ENCODE measurements around the gene HIGD2A.

Gene HIGD2A

DNA sequence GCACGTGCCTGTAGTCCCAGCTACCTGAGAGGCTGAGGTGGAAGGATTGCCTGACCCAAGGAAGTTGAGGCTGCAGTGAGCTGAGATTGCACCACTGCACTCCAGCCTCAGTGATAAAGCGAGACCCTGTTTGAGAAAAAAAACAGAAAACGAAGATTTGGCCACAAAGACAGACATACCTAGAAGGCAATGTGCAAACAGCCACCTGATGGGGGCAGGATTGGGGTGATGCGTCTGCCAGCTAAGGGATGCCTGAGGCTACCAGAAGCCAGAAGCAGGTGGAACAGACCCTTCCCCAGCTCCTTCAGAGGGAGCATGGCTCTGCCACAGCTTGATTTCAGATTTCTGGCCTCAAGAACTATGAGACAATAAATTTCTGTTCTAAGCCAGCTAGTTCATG, 2.9 kb downstream of the HIGD2A start:
- WGBS, 2 donors (ENCODE audit: extremely low coverage in 2 of 2, insufficient read length in 2 of 2, insufficient replicate concordance in 1 of 2): no CpG with 5 or more reads among the region's 4 CpGs
- Histone ChIP-seq H3K4me2 (ENCODE audit: insufficient read depth, low read length, poor library complexity, severe bottlenecking) (no peak overlapping the region), H3K9me3 (replicated peaks in 1 of 2; ENCODE audit: control insufficient read depth in 2 of 2, insufficient read depth in 1 of 2, low read depth in 1 of 2, low read length in 2 of 2) (no peaks in the 10 kb centered on the region), H3K14ac (ENCODE audit: low read length) (no peak overlapping the region), H2BK120ac (ENCODE audit: low read depth, low read length) (no peak overlapping the region), H2AFZ (ENCODE audit: low read length) (no peak overlapping the region), H3K4ac (ENCODE audit: low read length) (no peak overlapping the region), H2BK15ac (ENCODE audit: low read length) (no peak overlapping the region), H4K91ac (ENCODE audit: low read depth, low read length, poor library complexity) (no peak overlapping the region), H3K18ac (ENCODE audit: low read length) (no peak overlapping the region), H2BK12ac (ENCODE audit: low read length) (no peak overlapping the region), H3K23ac (ENCODE audit: low read depth, low read length, poor library complexity) (no peak overlapping the region), H4K8ac (ENCODE audit: low read depth, low read length) (no peak overlapping the region), H3K9ac (ENCODE audit: low read depth, low read length, poor library complexity) (no peak overlapping the region), H3K79me1 (ENCODE audit: low read depth, low read length) (peaks cover 6% of the 10 kb centered on the region), H3K4me3 (ENCODE audit: low read length in 2 of 2) (no peak overlapping the region), H3K27me3 (ENCODE audit: control insufficient read depth in 3 of 3, insufficient read depth in 3 of 3, low read depth in 1 of 3, low read length in 3 of 3) (no peaks in the 10 kb centered on the region), H2BK5ac (ENCODE audit: low read length) (no peak overlapping the region), H2AK5ac (ENCODE audit: low read depth, low read length) (no peak overlapping the region), H3K27ac (replicated peaks; ENCODE audit: low read length) (no peak overlapping the region), H3K36me3 (replicated peaks in 1 of 2; ENCODE audit: control insufficient read depth in 2 of 2, insufficient read depth in 2 of 2, low read length in 2 of 2) (peaks cover 12 to 37% of the 10 kb centered on the region in 2 donors), H3K4me1 (ENCODE audit: control insufficient read depth in 2 of 2, insufficient read depth in 1 of 2, low read depth in 1 of 2, low read length in 2 of 2) (peaks cover 1 to 10% of the 10 kb centered on the region in 2 donors)
- DNase-seq (ENCODE audit: low spot score): no peak

DNA sequence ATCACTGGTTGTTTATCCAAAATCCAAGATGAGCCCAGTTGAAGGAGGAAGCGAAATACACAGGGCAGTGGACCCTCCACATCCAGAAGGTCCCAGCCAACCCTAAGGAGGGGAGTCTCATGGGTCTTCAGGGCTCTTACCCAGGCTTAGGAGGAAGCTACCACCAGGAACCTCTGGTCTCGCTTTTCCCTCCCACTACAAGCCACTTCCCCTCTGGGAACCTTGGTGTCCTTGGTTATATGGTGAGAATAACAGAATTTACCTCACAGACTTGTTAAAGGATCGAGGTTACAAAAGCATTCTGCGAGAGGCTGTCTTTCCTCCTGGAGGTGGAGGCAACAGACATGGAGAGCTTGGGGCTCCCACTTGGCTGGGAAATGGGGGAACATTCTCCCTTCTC, 3.4 kb downstream of the HIGD2A start:
- H3K36me3 ChIP-seq (replicated peaks in 1 of 2; ENCODE audit: control insufficient read depth in 2 of 2, insufficient read depth in 2 of 2, low read length in 2 of 2): peaks cover 11 to 32% of the 10 kb centered on the region in 2 donors
- DNase-seq (ENCODE audit: low spot score): no peak
- H2BK120ac ChIP-seq (ENCODE audit: low read depth, low read length): no peak overlapping the region
- no peak overlapping the region for H3K9ac ChIP-seq (ENCODE audit: low read depth, low read length, poor library complexity)
- peaks cover 1 to 9% of the 10 kb centered on the region in 2 donors for H3K4me1 ChIP-seq (ENCODE audit: control insufficient read depth in 2 of 2, insufficient read depth in 1 of 2, low read depth in 1 of 2, low read length in 2 of 2)
- no peak overlapping the region for H3K27ac ChIP-seq (replicated peaks; ENCODE audit: low read length)
- H2AK5ac ChIP-seq (ENCODE audit: low read depth, low read length): no peak overlapping the region
- no peak overlapping the region for H3K4me3 ChIP-seq (ENCODE audit: low read length in 2 of 2)
- no peak overlapping the region for H3K14ac ChIP-seq (ENCODE audit: low read length)
- H2BK5ac ChIP-seq (ENCODE audit: low read length): no peak overlapping the region
- no peak overlapping the region for H3K4me2 ChIP-seq (ENCODE audit: insufficient read depth, low read length, poor library complexity, severe bottlenecking)
- H3K23ac ChIP-seq (ENCODE audit: low read depth, low read length, poor library complexity): no peak overlapping the region
- H3K9me3 ChIP-seq (replicated peaks in 1 of 2; ENCODE audit: control insufficient read depth in 2 of 2, insufficient read depth in 1 of 2, low read depth in 1 of 2, low read length in 2 of 2): no peaks in the 10 kb centered on the region
- no peak overlapping the region for H2AFZ ChIP-seq (ENCODE audit: low read length)
- H3K18ac ChIP-seq (ENCODE audit: low read length): no peak overlapping the region
- H3K27me3 ChIP-seq (ENCODE audit: control insufficient read depth in 3 of 3, insufficient read depth in 3 of 3, low read depth in 1 of 3, low read length in 3 of 3): no peaks in the 10 kb centered on the region
- H3K4ac ChIP-seq (ENCODE audit: low read length): no peak overlapping the region
- H2BK12ac ChIP-seq (ENCODE audit: low read length): no peak overlapping the region
- no peak overlapping the region for H4K91ac ChIP-seq (ENCODE audit: low read depth, low read length, poor library complexity)
- no peak overlapping the region for H4K8ac ChIP-seq (ENCODE audit: low read depth, low read length)
- H3K79me1 ChIP-seq (ENCODE audit: low read depth, low read length): peaks cover 7% of the 10 kb centered on the region
- H2BK15ac ChIP-seq (ENCODE audit: low read length): no peak overlapping the region
- no CpG with 5 or more reads among the region's 4 CpGs for WGBS, 2 donors (ENCODE audit: extremely low coverage in 2 of 2, insufficient read length in 2 of 2, insufficient replicate concordance in 1 of 2)

DNA sequence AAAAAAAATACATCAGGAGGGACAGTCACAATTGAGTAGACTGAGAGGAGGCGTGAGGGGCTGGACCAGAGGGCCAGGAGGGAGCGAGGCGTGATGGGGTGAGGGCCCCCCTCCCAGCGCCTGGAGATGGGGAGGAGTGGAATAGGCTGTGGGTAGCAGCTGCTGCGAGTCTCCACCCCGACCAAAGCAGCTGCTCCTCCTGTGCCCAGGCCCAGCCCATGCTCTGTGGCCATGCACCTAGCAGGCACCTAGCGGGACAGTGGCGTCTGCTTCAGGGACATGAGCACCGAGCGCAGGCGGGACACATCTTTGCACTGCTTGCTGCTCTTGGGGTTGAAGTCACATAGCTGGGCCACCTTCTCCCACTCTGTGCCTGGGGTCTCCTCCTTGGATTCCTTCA, 4.0 kb downstream of the HIGD2A start:
- Histone ChIP-seq H3K23ac (ENCODE audit: low read depth, low read length, poor library complexity) (peak overlapping the region; percentile 48), H3K4me3 (ENCODE audit: low read length in 2 of 2) (no peak overlapping the region), H3K9ac (ENCODE audit: low read depth, low read length, poor library complexity) (no peak overlapping the region), H2BK15ac (ENCODE audit: low read length) (no peak overlapping the region), H3K18ac (ENCODE audit: low read length) (no peak overlapping the region), H3K27me3 (ENCODE audit: control insufficient read depth in 3 of 3, insufficient read depth in 3 of 3, low read depth in 1 of 3, low read length in 3 of 3) (no peaks in the 10 kb centered on the region), H3K79me1 (ENCODE audit: low read depth, low read length) (peaks cover 5% of the 10 kb centered on the region), H2BK120ac (ENCODE audit: low read depth, low read length) (no peak overlapping the region), H3K36me3 (replicated peaks in 1 of 2; ENCODE audit: control insufficient read depth in 2 of 2, insufficient read depth in 2 of 2, low read length in 2 of 2) (peaks cover 11 to 32% of the 10 kb centered on the region in 2 donors), H3K4ac (ENCODE audit: low read length) (no peak overlapping the region), H4K8ac (ENCODE audit: low read depth, low read length) (no peak overlapping the region), H3K9me3 (replicated peaks in 1 of 2; ENCODE audit: control insufficient read depth in 2 of 2, insufficient read depth in 1 of 2, low read depth in 1 of 2, low read length in 2 of 2) (no peaks in the 10 kb centered on the region), H3K4me1 (ENCODE audit: control insufficient read depth in 2 of 2, insufficient read depth in 1 of 2, low read depth in 1 of 2, low read length in 2 of 2) (peaks cover 1 to 4% of the 10 kb centered on the region in 2 donors), H3K4me2 (ENCODE audit: insufficient read depth, low read length, poor library complexity, severe bottlenecking) (no peak overlapping the region), H2BK12ac (ENCODE audit: low read length) (no peak overlapping the region), H2AK5ac (ENCODE audit: low read depth, low read length) (no peak overlapping the region), H2BK5ac (ENCODE audit: low read length) (no peak overlapping the region), H3K27ac (replicated peaks; ENCODE audit: low read length) (no peak overlapping the region), H3K14ac (ENCODE audit: low read length) (no peak overlapping the region), H2AFZ (ENCODE audit: low read length) (no peak overlapping the region), H4K91ac (ENCODE audit: low read depth, low read length, poor library complexity) (no peak overlapping the region)
- no peak for DNase-seq (ENCODE audit: low spot score)
- WGBS, 2 donors (ENCODE audit: extremely low coverage in 2 of 2, insufficient read length in 2 of 2, insufficient replicate concordance in 1 of 2): no CpG with 5 or more reads among the region's 11 CpGs

DNA sequence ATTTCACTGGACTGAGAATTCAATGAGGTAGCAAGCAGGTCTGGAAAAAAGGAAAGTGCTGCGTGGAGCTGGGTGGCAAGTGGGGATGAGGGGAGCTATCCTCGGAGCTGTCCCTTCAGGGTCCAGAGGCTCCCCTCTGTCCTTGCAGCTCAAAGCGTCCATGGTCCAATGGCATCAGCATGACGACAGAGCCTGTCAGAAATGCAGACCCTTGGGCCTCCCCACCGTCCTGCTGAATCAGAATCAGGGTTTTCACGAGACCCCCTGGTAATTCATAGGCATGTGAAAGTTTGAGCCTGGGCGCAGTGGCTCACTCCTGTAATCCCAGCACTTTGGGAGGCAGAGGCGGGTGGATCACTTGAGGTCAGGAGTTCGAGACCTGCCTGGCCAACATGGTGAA, 5.5 kb downstream of the HIGD2A start:
- Histone ChIP-seq H2BK12ac (ENCODE audit: low read length) (no peak overlapping the region), H2BK15ac (ENCODE audit: low read length) (no peak overlapping the region), H3K4ac (ENCODE audit: low read length) (no peak overlapping the region), H3K4me1 (ENCODE audit: control insufficient read depth in 2 of 2, insufficient read depth in 1 of 2, low read depth in 1 of 2, low read length in 2 of 2) (peaks cover 0 to 4% of the 10 kb centered on the region in 2 donors), H3K79me1 (ENCODE audit: low read depth, low read length) (peaks cover 5% of the 10 kb centered on the region), H4K8ac (ENCODE audit: low read depth, low read length) (no peak overlapping the region), H3K4me2 (ENCODE audit: insufficient read depth, low read length, poor library complexity, severe bottlenecking) (no peak overlapping the region), H3K4me3 (ENCODE audit: low read length in 2 of 2) (no peak overlapping the region), H3K23ac (ENCODE audit: low read depth, low read length, poor library complexity) (no peak overlapping the region), H3K36me3 (replicated peaks in 1 of 2; ENCODE audit: control insufficient read depth in 2 of 2, insufficient read depth in 2 of 2, low read length in 2 of 2) (peaks cover 11 to 32% of the 10 kb centered on the region in 2 donors), H3K18ac (ENCODE audit: low read length) (no peak overlapping the region), H3K27me3 (ENCODE audit: control insufficient read depth in 3 of 3, insufficient read depth in 3 of 3, low read depth in 1 of 3, low read length in 3 of 3) (no peaks in the 10 kb centered on the region), H4K91ac (ENCODE audit: low read depth, low read length, poor library complexity) (peak overlapping the region; percentile 59), H2BK120ac (ENCODE audit: low read depth, low read length) (no peak overlapping the region), H3K9ac (ENCODE audit: low read depth, low read length, poor library complexity) (peak overlapping the region; percentile 66), H2AFZ (ENCODE audit: low read length) (no peak overlapping the region), H3K9me3 (replicated peaks in 1 of 2; ENCODE audit: control insufficient read depth in 2 of 2, insufficient read depth in 1 of 2, low read depth in 1 of 2, low read length in 2 of 2) (no peaks in the 10 kb centered on the region), H3K14ac (ENCODE audit: low read length) (no peak overlapping the region), H2AK5ac (ENCODE audit: low read depth, low read length) (no peak overlapping the region), H3K27ac (replicated peaks; ENCODE audit: low read length) (no peak overlapping the region), H2BK5ac (ENCODE audit: low read length) (no peak overlapping the region)
- whole genome bisulfite sequencing, 2 donors (ENCODE audit: extremely low coverage in 2 of 2, insufficient read length in 2 of 2, insufficient replicate concordance in 1 of 2): no CpG with 5 or more reads among the region's 9 CpGs
- no peak for DNase-seq (ENCODE audit: low spot score)

All from neuronal stem cell (in vitro differentiated cells).